Nephron (organoid): Measurements from ENCODE around the gene SWSAP1.
A peak's percentile ranks its signal among the peaks of the same experiment; 100 is the strongest.

Experiments
- H3K27ac Mint-ChIP-seq, 3 experiments: 2 replicates each; pipeline ENCODE4 v1.8.0; 2020; ENCODE audit warnings: mixed read lengths in 3 of 3, mild to moderate bottlenecking in 2 of 3, moderate library complexity in 1 of 3
- H3K27me3 Mint-ChIP-seq: 2 replicates; pipeline ENCODE4 v1.8.0; 2021; ENCODE audit warnings: low read depth, mild to moderate bottlenecking, moderate library complexity, mixed read lengths
- H3K36me3 Mint-ChIP-seq: 2 replicates; pipeline ENCODE4 v1.8.0; 2020; ENCODE audit warnings: low read depth, mixed read lengths
- H3K4me1 Mint-ChIP-seq: 2 replicates; pipeline ENCODE4 v1.8.0; 2020; ENCODE audit warnings: mixed read lengths
- H3K4me3 Mint-ChIP-seq, 3 experiments: 2 replicates each; pipeline ENCODE4 v1.8.0; 2020; ENCODE audit warnings: mild to moderate bottlenecking in 3 of 3, mixed read lengths in 3 of 3, moderate library complexity in 2 of 3
- H3K9me3 Mint-ChIP-seq: 2 replicates; pipeline ENCODE4 v1.8.0; 2020; ENCODE audit warnings: mixed read lengths
- TF ChIP-seq, protein P1 (sequence below), 3 experiments: fragments of 200-600 bp; sonication (generic); IDR thresholded peaks; one replicate each; pipeline ENCODE4 v1.5.0; 2021; ENCODE audit warnings: antibody characterized with exemption in 3 of 3; ENCODE audit not compliant: unreplicated experiment in 3 of 3

The SWSAP1 gene

DNA sequence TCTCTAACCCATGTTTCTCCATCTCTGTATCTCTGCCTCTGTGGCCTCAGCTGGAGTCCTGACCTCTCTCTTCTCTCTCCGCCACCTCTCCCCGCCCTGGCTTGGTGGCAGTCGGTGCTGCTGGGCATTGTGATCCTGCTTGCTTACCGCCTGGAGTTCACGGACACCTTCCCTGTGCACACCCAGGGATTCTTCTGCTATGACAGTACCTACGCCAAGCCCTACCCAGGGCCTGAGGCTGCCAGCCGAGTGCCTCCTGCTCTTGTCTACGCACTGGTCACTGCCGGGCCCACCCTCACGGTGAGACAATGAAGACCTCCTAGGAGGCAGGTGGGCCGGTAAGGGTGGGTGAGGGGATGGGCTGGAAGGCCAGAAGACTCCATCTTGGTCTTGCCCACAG, 15.0 kb upstream of the SWSAP1 start:
- Mint-ChIP-seq H3K4me1 (peaks cover 12% of the 10 kb centered on the region), H3K27me3 (peaks cover 36% of the 10 kb centered on the region), H3K9me3 (no peaks in the 10 kb centered on the region), H3K36me3 (peaks cover 7% of the 10 kb centered on the region), H3K27ac (no peak overlapping the region), H3K4me3 (peak overlapping the region in 2 of 3 experiments; percentile 6 to 76)
- TF ChIP-seq, protein P1, sequence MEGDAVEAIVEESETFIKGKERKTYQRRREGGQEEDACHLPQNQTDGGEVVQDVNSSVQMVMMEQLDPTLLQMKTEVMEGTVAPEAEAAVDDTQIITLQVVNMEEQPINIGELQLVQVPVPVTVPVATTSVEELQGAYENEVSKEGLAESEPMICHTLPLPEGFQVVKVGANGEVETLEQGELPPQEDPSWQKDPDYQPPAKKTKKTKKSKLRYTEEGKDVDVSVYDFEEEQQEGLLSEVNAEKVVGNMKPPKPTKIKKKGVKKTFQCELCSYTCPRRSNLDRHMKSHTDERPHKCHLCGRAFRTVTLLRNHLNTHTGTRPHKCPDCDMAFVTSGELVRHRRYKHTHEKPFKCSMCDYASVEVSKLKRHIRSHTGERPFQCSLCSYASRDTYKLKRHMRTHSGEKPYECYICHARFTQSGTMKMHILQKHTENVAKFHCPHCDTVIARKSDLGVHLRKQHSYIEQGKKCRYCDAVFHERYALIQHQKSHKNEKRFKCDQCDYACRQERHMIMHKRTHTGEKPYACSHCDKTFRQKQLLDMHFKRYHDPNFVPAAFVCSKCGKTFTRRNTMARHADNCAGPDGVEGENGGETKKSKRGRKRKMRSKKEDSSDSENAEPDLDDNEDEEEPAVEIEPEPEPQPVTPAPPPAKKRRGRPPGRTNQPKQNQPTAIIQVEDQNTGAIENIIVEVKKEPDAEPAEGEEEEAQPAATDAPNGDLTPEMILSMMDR (IDR thresholded peaks at IDR 0.05; ENCODE audit: unreplicated experiment in 3 of 3): no peak

DNA sequence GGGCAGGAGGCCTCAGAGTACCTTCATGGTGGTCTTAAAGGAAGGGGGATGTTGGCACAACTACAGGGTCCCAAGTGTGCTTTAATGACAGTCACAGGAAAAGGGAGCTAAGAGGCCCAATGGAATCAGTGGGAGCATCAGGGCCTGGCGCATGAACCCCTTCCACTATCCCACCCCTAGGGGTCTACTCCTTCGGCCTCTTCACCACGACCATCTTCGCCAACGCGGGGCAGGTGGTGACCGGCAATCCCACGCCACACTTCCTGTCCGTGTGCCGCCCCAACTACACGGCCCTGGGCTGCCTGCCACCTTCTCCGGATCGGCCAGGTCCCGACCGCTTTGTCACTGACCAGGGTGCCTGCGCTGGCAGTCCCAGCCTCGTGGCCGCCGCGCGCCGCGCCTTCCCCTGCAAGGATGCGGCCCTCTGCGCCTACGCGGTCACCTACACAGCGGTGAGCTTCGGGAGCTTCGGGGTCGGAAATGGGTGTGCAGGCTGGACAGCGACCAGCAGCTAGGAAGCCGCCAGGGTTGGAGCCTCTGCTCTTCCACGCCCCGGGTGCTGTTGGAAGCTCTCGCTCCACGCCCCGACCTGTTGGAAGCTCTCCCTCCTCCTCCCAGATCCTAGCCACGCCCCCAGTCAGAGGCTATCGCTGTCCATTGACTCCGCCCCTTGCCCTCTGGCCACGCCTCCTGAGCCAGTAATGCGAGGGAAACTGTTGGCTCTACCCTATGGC, 13.3 kb upstream of the SWSAP1 start:
- H3K36me3 Mint-ChIP-seq: peaks cover 10% of the 10 kb centered on the region
- peaks cover 30% of the 10 kb centered on the region for H3K27me3 Mint-ChIP-seq
- H3K9me3 Mint-ChIP-seq: no peaks in the 10 kb centered on the region
- H3K27ac Mint-ChIP-seq: no peak overlapping the region
- TF ChIP-seq, protein P1 (IDR thresholded peaks at IDR 0.05; ENCODE audit: unreplicated experiment in 3 of 3): no peak
- peak overlapping the region in 1 of 3 experiments; percentile 63 for H3K4me3 Mint-ChIP-seq
- peaks cover 5% of the 10 kb centered on the region for H3K4me1 Mint-ChIP-seq

DNA sequence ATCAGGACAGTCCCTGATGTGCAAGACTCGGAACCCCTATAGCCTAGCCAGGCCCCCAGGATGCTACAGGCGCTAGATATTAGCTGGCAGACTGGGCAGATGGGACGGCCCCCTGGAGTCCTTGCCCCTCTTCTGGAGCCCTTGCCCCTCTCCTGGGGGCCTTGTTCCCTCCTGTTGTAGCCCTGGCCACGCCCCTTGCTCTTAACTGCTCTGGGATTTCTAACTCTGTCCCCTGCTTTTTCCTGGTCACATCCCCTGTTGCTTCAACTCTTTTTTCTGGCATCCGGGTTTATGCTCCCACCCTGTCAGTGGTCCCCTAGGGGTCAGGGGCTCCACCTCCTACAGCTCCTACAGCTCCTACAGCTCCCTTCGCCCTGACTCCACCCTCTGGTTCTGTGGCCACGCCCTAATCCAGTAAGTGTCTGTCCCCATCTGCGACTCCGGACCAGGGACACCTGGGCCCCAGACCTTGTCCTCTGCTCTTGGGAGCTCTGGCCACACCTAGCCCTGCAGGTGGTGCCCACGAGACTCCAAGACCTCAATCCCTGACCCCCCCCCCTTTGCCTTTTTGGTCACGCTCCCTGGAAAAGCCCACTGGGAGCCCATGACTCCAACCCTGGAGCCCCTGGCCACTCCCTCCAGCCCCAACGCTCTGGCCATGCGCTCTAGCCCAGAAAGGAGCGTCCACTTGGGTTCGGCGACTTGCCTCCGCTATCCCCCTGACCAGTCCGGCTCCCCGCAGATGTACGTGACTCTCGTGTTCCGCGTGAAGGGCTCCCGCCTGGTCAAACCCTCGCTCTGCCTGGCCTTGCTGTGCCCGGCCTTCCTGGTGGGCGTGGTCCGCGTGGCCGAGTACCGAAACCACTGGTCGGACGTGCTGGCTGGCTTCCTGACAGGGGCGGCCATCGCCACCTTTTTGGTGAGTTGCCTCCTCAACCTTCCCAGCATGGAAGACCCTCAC, 12.4 kb upstream of the SWSAP1 start:
- Mint-ChIP-seq H3K4me1 (no peaks in the 10 kb centered on the region), H3K9me3 (no peaks in the 10 kb centered on the region), H3K36me3 (peaks cover 10% of the 10 kb centered on the region), H3K4me3 (peak overlapping the region in 2 of 3 experiments; percentile 14 to 63), H3K27me3 (peaks cover 26% of the 10 kb centered on the region), H3K27ac (no peak overlapping the region)
- TF ChIP-seq, protein P1 (IDR thresholded peaks at IDR 0.05; ENCODE audit: unreplicated experiment in 3 of 3): no peak

DNA sequence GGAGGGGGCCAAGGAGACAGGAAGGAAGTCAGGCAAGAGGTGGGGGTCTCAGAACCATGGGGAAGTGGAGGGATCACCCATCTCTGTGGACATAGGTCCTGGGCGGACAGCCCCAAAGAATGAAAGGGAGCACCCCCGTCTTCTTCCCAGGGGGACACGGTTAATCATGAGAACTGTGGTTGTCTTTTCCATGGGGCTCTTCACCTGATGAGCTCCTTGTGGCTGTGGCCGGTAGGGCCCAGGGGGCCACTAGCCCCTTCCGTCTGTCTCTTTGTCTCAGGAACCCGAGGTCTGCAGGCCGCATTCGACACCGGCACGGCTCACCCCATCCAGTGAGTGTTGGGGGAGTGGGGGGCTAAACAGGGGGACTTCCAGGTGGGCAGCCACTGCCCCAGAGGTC, 10.6 kb upstream of the SWSAP1 start:
- H3K4me1 Mint-ChIP-seq: no peaks in the 10 kb centered on the region

DNA sequence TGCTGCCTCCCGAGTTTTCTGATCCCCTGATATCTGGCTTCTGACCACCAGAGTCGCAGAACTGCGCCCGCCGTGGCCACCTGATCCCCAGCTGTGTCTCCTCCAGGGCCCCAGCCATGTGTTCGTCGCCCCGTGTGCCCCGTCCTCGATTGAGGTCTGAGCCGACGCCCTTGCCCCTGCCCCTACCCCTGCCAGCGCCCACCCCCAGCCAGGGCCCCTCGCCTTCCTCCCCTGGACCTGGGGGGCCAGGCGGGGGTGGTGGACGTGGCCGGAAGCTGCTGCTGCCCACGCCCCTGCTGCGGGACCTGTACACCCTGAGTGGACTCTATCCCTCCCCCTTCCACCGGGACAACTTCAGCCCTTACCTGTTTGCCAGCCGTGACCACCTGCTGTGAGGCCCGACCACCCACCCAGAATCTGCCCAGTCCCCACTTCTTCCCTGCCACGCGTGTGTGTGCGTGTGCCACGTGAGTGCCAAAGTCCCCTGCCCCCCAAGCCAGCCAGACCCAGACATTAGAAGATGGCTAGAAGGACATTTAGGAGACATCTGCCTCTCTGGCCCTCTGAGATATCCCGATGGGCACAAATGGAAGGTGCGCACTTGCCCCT, 10.1 kb upstream of the SWSAP1 start:
- H3K4me3 Mint-ChIP-seq: no peak overlapping the region
- TF ChIP-seq, protein P1 (IDR thresholded peaks at IDR 0.05; ENCODE audit: unreplicated experiment in 3 of 3): no peak
- H3K27me3 Mint-ChIP-seq: peaks cover 12% of the 10 kb centered on the region
- H3K9me3 Mint-ChIP-seq: no peaks in the 10 kb centered on the region
- no peak overlapping the region for H3K27ac Mint-ChIP-seq
- H3K4me1 Mint-ChIP-seq: no peaks in the 10 kb centered on the region
- peaks cover 10% of the 10 kb centered on the region for H3K36me3 Mint-ChIP-seq

More for the DNA sequence above, 10.6 kb upstream of the SWSAP1 start:
- Mint-ChIP-seq H3K36me3 (peaks cover 10% of the 10 kb centered on the region), H3K27ac (no peak overlapping the region), H3K9me3 (no peaks in the 10 kb centered on the region), H3K27me3 (peaks cover 17% of the 10 kb centered on the region), H3K4me3 (no peak overlapping the region)
- TF ChIP-seq, protein P1 (IDR thresholded peaks at IDR 0.05; ENCODE audit: unreplicated experiment in 3 of 3): no peak
